Ureter (tissue), 1 donor: ENCODE data around the gene CCN5. TPM values are rescaled to one million over a fixed set of nuclear protein-coding genes. Genes with fewer than 3 reads are reported as not detected.
A peak's percentile ranks its signal among the peaks of the same experiment; 100 is the strongest.
"Not testable (repeated sequence)": the region's sequence is repeated elsewhere in the genome, so short reads cannot be mapped to it uniquely, and the experiment has no call there.

Experiments used
- DNase-seq: peaks from one replicate; pipeline ENCODE4 v3.0.0-alpha.2; 2020; ENCODE audit warnings: low spot score
- total RNA-seq: library from RNA; stranded (reverse); gene quantifications from one replicate; pipeline ENCODE4 v1.2.4, GENCODE V29; 2023
- donor health status: DM: yes; HTN: yes; CAD: no.

Gene CCN5
- total RNA-seq, 1 donor from 2014 or later = 1.1 TPM

DNA sequence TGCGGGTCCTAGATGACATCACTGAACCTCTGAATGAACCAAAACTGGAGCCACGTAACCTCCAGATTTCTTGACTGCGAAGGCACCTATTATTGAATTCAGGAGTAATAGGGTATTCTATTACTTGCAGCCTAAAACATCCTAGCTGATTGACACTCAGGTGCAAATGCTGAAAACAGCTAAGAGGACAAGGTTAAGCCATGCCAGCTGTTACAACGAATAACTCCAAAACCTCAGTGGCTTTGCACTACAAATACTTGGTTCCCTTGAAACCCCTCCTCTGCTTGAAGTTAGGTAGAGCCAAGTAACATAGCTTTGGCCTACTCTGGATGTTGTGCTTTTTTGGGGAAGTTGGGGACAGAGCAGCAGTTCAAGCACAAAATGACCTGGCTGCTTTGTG is 21.0 kb upstream of the CCN5 start:
- no peak for DNase-seq

DNA sequence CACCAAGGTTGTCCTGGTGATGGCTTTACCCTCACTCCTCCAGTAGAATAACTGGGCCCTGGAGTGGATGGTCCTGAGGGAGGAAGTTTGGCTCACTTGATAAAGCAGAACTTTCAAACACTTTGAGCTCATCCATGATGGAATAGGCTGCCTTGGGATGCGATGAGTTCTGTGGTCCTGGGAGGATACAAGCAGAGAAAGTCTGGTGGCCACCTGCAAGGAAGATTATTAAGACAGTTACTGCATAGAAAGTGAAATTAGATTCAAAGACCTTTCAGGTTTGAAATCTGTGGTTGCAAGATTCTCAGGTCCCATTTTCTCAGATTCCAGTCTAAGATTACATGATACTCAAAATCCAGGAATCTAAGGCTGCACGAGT is 19.9 kb upstream of the CCN5 start:
- no peak for DNase-seq

GRCh38 chr20:44695674-44696300 is 19.4 kb upstream of the CCN5 start:
- DNase-seq = no peak

DNA sequence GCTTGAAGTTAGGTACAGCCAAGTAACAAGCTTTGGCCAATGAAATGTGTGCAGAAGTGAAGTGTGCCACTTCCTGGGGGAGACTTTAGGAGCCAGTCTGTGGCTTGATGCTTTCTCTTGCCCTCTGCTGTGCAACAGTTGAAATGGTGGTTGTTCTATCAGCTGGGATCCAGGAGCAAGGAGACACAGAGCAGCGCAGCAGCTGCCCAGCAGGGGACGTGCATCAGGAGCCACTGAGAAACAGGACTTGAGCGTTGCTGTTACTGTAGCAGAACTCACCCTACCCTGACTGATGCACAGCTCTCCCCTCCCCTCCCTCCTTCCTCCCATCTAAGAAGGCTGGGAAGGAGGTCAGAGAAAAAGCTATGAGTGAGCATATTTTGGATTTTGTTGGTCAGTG is 18.9 kb upstream of the CCN5 start:
- DNase-seq = no peak

DNA sequence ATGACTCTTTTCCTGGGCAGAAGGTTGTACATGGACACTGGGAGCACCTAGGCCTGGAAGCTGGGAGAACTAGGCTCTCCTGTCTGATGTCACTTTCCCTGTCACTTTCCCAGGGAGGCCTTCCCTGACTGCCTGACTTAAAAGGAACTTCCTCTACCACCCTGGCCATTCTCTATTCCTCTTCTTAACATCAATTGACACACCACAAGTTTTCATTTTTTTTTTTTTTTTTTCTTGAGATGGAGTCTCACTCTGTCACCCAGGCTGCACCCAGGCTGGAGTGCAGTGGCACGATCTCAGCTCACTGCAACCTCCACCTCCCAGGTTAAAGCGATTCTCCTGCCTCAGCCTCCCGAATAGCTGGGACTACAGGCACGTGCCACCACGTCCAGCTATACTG is 18.1 kb upstream of the CCN5 start:
- not testable (repeated sequence) for DNase-seq

DNA sequence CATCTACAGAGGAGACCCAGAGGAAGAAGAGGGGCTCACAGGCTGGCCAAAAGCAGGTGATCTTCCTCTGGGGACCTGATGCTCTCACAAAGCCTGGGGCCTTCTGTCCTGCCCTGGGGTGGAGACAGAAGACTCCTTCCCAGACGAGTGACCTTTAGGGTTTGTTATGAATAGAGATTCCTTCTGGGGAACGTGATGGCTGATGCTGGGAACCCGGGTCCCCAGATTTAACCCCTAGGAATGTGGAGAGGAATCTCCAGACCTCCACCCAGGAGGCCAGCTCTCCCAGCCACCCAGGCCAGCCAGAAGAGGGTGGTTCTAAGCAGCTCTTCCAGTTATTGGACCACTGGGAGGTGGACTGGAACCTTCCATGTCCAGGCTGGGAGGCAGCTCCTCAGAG is 16.8 kb upstream of the CCN5 start:
- DNase-seq = no peak

- no peak for DNase-seq
Measured at GRCh38 chr20:44700306-44700705, 14.9 kb upstream of the CCN5 start.

GRCh38 chr20:44701118-44701857 is 13.9 kb upstream of the CCN5 start:
- no peak for DNase-seq

DNA sequence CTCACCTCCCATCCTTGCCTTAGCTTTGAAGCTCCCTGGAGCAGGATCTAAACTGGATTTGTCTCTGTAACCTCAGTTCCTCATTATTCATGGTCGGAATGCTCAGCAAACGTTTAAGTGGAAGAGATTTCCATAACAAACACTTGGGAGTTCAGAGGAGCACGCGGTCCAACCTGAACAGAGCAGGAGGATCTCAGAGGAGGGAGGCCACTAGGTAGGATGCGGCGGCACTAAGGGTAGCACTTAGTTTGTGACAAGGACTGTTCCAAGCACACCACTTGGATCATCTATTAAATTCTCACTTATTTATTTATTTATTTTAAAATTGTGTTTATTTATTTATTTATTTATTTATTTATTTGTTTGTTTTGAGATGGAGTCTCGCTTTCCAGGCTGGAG is 13.3 kb upstream of the CCN5 start:
- no peak for DNase-seq

GRCh38 chr20:44702776-44703175 is 12.4 kb upstream of the CCN5 start:
- DNase-seq = peak; percentile 83

GRCh38 chr20:44703183-44703925 is 11.8 kb upstream of the CCN5 start:
- DNase-seq = no peak

- no peak for DNase-seq
Measured at GRCh38 chr20:44703956-44704488, 11.1 kb upstream of the CCN5 start.

DNA sequence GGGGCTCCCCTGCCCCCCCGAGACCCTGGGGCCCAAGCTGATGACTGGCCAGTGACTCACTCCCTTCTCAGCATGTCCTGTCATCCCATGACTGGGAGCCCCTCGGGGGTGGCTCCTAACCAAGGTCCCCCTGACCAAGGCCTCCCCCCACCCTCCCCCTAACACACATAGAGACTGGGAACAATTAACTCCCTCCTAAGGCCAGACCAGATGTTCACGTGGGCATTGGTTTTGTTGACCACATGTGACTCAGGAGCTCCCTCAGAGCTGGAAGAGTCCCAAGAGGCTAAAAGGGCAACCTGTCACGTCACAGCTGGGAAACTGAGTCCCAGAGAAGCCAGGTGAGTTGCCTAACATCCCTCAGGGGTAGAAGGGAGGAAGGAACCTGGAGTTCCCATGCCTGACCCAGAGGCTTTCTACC is 10.6 kb upstream of the CCN5 start:
- DNase-seq = no peak

- no peak for DNase-seq
Measured at GRCh38 chr20:44705364-44706094, 9.6 kb upstream of the CCN5 start.

- no peak for DNase-seq
Measured at GRCh38 chr20:44706301-44707017, 8.7 kb upstream of the CCN5 start.

DNA sequence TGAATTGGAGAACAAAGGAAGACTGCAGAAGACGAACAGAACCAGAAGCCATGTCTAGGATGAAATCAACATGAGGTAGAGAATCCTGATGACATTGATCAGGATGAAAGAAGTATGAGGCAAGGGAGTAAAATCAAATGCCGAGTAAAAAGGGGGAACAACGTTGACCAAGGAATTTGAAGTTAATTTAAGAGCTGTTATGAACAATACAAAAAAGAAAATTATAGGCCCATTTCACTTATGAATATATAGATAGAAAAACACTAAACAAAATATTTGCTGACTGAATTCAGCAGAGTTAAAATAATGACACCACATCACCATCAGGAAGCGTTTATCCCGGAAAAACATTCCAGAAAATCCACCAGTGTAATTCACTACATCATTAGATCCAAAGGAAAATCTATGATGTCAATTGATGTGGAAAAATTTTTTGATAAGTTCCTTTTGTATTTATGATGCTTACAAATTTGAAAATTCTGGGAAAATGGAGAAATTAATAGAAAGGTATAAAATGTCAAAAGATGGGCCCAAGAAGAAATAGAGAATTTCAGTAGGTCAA is 8.1 kb upstream of the CCN5 start:
- no peak for DNase-seq

GRCh38 chr20:44709380-44709779 is 5.8 kb upstream of the CCN5 start:
- no peak for DNase-seq

GRCh38 chr20:44709797-44710196 is 5.4 kb upstream of the CCN5 start:
- no peak for DNase-seq

- no peak for DNase-seq
Measured at GRCh38 chr20:44711237-44711636, 3.9 kb upstream of the CCN5 start.

- DNase-seq = no peak
Measured at GRCh38 chr20:44714102-44714700, 968 bp upstream of the CCN5 start.
